OCI-LY7 (cell line): ENCODE results near the gene RBKS.

Experiments used
- EZH2phosphoT487 ChIP-seq: fragments of 200-600 bp; sonication (generic); IDR thresholded peaks from 2 replicates; pipeline ENCODE4 v1.6.1; 2018; ENCODE audit warnings: low read depth, borderline replicate concordance, mild to moderate bottlenecking, mixed run types, antibody characterized with exemption, low read length, moderate library complexity, mixed read lengths
- TF ChIP-seq, protein P1 (sequence below): fragments of 200-600 bp; sonication (generic); conservative IDR thresholded peaks from 2 replicates; pipeline ENCODE4 v1.5.1; 2014; ENCODE audit warnings: mild to moderate bottlenecking, antibody characterized with exemption, low read length, moderate library complexity, mixed read lengths

DNA sequence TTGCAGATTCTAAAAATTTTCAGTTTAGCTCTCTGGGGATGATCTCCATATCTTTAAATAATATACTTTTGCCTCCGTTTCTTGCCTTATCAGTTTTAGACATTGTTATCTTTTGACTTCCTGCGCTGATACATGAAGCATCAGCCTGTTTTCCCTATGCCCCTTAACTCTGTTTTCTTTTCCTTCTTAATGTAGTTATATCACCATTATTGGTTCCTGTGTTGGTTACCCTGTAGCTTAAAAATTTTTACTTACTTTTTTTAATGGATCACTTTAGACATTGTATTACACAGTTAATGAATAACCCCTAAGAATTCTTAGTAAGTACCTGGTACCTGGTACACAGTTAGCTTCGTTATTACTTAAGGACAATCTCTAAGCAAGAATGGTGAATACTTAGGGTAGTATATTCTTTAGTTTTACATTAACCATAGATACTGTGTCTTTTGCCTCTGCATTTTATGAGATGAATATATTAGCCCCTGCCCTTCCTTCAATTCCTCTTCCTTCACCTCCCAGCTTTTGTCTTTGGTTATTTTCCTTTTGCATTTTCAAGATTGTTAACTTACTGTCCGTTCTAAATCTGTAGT, 41.3 kb upstream of the RBKS start:
- TF ChIP-seq, protein P1, sequence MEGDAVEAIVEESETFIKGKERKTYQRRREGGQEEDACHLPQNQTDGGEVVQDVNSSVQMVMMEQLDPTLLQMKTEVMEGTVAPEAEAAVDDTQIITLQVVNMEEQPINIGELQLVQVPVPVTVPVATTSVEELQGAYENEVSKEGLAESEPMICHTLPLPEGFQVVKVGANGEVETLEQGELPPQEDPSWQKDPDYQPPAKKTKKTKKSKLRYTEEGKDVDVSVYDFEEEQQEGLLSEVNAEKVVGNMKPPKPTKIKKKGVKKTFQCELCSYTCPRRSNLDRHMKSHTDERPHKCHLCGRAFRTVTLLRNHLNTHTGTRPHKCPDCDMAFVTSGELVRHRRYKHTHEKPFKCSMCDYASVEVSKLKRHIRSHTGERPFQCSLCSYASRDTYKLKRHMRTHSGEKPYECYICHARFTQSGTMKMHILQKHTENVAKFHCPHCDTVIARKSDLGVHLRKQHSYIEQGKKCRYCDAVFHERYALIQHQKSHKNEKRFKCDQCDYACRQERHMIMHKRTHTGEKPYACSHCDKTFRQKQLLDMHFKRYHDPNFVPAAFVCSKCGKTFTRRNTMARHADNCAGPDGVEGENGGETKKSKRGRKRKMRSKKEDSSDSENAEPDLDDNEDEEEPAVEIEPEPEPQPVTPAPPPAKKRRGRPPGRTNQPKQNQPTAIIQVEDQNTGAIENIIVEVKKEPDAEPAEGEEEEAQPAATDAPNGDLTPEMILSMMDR: no peak
- TF ChIP-seq EZH2phosphoT487: no peak
